Measurements from ENCODE around the gene ENDOU.

- TF ChIP-seq CTCF (IDR thresholded peaks at IDR 0.05; ENCODE audit: extremely low read depth in 1 of 2, insufficient read depth in 1 of 2, low read depth in 1 of 2, low read length in 2 of 2) (no peak), POLR2A (IDR thresholded peaks at IDR 0.05; ENCODE audit: low read depth, low read length) (no peak), POLR2AphosphoS5 (IDR thresholded peaks at IDR 0.05; ENCODE audit: insufficient read depth, low read depth, low read length) (no peak), FOS (IDR thresholded peaks at IDR 0.05; ENCODE audit: borderline replicate concordance, insufficient read depth, low read length) (no peak), EZH2 (IDR thresholded peaks at IDR 0.05; ENCODE audit: borderline replicate concordance, low read depth, low read length, severe bottlenecking) (no peak), JUN (IDR thresholded peaks at IDR 0.05; ENCODE audit: borderline replicate concordance, insufficient read depth, insufficient read length, low read depth) (no peak), MAX (IDR thresholded peaks at IDR 0.05; ENCODE audit: insufficient read depth, insufficient read length) (no peak), GATA2 (IDR thresholded peaks at IDR 0.05; ENCODE audit: insufficient read depth, insufficient read length, low read depth, low read length) (no peak), MYC (IDR thresholded peaks at IDR 0.05; ENCODE audit: low read depth, low read length) (no peak)
Measured at GRCh38 chr12:47735649-47736048, 10.4 kb upstream of the ENDOU start.

All from endothelial cell of umbilical vein (primary cell).